Effector memory CD4-positive, alpha-beta T cell (primary cell): Measurements from ENCODE around the gene CTBP2.
"Not testable (repeated sequence)": the region's sequence is repeated elsewhere in the genome, so short reads cannot be mapped to it uniquely, and the experiment has no call there.

Experiments
- DNase-seq, 3 donors: peaks; one replicate each; pipeline ENCODE4 v3.0.0-alpha.2; 2020
- H3K27ac ChIP-seq: 2 replicates; pipeline ENCODE4 v1.7.0; 2013; ENCODE audit warnings: mild to moderate bottlenecking, low read length, moderate library complexity; ENCODE audit not compliant: insufficient read depth, poor library complexity, severe bottlenecking
- H3K27me3 ChIP-seq: replicated peaks from 2 replicates; pipeline ENCODE4 v1.7.0; 2013; ENCODE audit warnings: mild to moderate bottlenecking, low read length; ENCODE audit not compliant: insufficient read depth, control insufficient read depth, poor library complexity, severe bottlenecking
- H3K36me3 ChIP-seq: 2 replicates; pipeline ENCODE4 v1.7.0; 2013; ENCODE audit warnings: mild to moderate bottlenecking, low read length, moderate library complexity; ENCODE audit not compliant: control insufficient read depth, insufficient read depth
- H3K4me1 ChIP-seq: 2 replicates; pipeline ENCODE4 v1.7.0; 2013; ENCODE audit warnings: low read length, mild to moderate bottlenecking; ENCODE audit not compliant: control insufficient read depth, insufficient read depth, poor library complexity, severe bottlenecking
- H3K4me3 ChIP-seq: 2 replicates; pipeline ENCODE4 v1.7.0; 2013; ENCODE audit warnings: low read length, low read depth, mild to moderate bottlenecking; ENCODE audit not compliant: insufficient read depth, poor library complexity, severe bottlenecking
- H3K9me3 ChIP-seq: 2 replicates; pipeline ENCODE4 v1.7.0; 2013; ENCODE audit warnings: mild to moderate bottlenecking, low read length, moderate library complexity; ENCODE audit not compliant: control insufficient read depth

The CTBP2 gene

DNA sequence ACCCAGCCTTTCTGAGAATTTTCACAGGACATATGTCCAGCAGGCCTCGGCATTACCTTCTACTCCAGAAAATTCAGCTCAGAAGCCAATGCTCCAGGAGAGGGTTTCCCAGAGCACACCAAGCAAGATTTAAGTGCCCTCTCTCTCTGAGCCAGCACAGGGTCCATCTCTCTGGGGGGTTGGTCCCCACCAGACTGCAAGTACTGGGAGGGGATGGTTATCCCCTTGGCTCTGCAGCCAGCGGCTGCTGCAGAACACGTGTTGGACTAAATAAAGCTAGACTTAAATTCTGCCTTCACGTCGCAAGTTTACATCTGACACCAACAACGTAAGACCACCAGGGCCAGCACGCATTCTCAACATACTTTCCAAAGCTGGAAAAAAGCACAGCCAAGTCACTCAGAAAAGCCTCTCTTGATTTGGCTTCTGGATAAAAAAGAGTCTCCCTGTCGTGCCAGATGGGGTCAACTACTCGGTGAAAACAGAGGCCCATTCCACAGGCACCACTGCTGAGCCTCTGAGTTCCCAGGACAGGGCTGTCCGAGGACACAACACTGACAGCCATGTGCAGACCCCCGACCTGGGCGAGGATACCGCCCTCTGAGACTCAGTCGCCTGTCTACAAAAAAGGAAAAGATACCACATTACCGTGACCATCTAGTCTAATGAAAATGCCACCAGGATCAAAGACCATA, 77.3 kb downstream of the CTBP2 start:
- Histone ChIP-seq H3K36me3 (no peaks in the 10 kb centered on the region), H3K4me3 (no peak overlapping the region), H3K9me3 (no peaks in the 10 kb centered on the region), H3K27me3 (no peaks in the 10 kb centered on the region), H3K27ac (no peak overlapping the region), H3K4me1 (no peaks in the 10 kb centered on the region)
- DNase-seq = no peak

GRCh38 chr10:125082471-125082870, 77.9 kb downstream of the CTBP2 start:
- not testable (repeated sequence) for H3K9me3 ChIP-seq, H3K36me3 ChIP-seq, DNase-seq, H3K27me3 ChIP-seq, H3K4me3 ChIP-seq, H3K4me1 ChIP-seq, H3K27ac ChIP-seq

DNA sequence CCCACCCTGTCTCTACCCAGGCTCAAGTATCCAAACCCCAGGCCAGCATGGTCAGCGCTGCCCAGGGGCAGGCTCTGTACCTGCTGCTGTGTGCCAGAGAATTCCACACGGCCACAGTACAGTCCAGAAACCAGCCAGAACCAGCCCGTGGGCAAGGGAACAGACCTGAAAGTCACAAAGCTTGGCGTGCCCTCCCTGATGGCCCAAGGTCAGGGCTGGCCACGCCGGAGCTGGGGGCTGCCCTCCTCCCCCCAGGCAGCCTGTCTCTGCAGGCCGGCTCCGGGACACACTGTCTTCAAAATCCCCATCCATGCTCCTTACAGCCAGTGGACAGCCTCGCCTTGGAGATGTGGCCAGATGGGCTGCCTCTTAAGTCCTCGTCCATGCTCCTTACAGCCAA, 78.4 kb downstream of the CTBP2 start:
- Histone ChIP-seq H3K36me3 (no peaks in the 10 kb centered on the region), H3K4me1 (no peaks in the 10 kb centered on the region), H3K27ac (no peak overlapping the region), H3K27me3 (no peaks in the 10 kb centered on the region), H3K4me3 (no peak overlapping the region), H3K9me3 (no peaks in the 10 kb centered on the region)
- DNase-seq = no peak

- DNase-seq = no peak
- H3K27me3 ChIP-seq = no peaks in the 10 kb centered on the region
- H3K4me1 ChIP-seq = no peaks in the 10 kb centered on the region
- no peaks in the 10 kb centered on the region for H3K9me3 ChIP-seq
- H3K36me3 ChIP-seq = no peaks in the 10 kb centered on the region
- H3K27ac ChIP-seq = no peak overlapping the region
- H3K4me3 ChIP-seq = no peak overlapping the region
Observed at GRCh38 chr10:125080984-125081383, 79.4 kb downstream of the CTBP2 start.

- Histone ChIP-seq H3K4me1 (no peaks in the 10 kb centered on the region), H3K4me3 (no peak overlapping the region), H3K36me3 (no peaks in the 10 kb centered on the region), H3K9me3 (no peaks in the 10 kb centered on the region), H3K27me3 (no peaks in the 10 kb centered on the region), H3K27ac (no peak overlapping the region)
- DNase-seq = no peak
Observed at GRCh38 chr10:125080296-125080695, 80.1 kb downstream of the CTBP2 start.

DNA sequence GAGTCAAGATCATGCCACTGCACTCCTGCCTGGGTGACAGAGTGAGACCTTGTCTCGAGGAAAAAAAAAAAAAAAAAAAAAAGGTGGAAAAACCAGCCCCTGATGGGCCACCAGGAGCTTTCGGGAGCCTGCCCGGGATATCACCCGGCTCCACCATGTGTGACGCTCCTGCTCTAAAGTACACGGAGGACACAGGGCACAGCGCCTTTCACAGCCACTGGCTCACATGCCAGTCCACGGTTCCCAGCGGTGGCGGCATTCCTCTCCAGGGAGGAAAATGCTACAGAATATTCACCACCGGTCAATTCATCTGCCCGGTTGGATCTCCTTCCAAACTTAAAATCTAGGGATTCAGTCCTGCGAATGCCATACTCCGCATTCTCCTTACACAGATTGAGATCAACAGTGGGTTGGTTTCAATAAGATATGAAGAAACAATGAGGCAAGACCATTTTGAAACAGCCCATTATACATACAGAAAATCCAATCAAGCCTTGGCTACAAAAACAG, 81.2 kb downstream of the CTBP2 start:
- Histone ChIP-seq H3K4me3 (no peak overlapping the region), H3K4me1 (no peaks in the 10 kb centered on the region), H3K36me3 (no peaks in the 10 kb centered on the region), H3K27me3 (no peaks in the 10 kb centered on the region), H3K9me3 (no peaks in the 10 kb centered on the region), H3K27ac (no peak overlapping the region)
- no peak for DNase-seq

DNA sequence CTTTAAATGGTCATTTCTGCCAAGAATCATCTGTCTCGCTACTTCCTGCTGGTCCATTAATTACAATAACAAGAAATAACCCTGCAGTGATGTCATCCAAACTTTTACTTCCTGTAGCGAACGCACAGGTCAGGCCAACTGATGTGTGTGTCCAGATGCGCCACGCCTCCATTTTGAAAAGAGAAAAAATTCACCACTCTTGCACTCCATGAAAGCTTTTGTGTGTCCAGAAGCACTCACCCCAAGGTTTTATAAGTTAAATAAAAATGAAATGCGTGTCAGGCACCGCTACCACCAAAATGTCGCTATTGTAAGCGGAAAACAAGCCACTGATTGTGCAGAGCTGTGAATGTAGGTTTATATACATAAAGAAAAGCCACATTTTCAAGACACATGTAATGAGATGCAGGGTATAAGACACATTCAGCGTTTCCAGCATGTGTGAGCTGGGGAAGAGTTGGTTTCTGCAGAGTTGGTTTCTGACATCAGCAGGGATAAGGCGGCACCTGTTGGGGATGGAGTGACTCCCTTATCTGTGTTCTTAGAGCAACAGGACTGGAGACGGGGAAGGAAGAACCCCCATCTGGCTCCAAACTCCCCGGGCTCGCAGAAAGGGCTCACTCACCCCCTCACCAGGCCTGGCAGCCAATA, 83.3 kb downstream of the CTBP2 start:
- no peaks in the 10 kb centered on the region for H3K4me1 ChIP-seq
- no peak overlapping the region for H3K27ac ChIP-seq
- no peaks in the 10 kb centered on the region for H3K27me3 ChIP-seq
- H3K9me3 ChIP-seq = no peaks in the 10 kb centered on the region
- H3K36me3 ChIP-seq = no peaks in the 10 kb centered on the region
- H3K4me3 ChIP-seq = no peak overlapping the region
- no peak for DNase-seq

DNA sequence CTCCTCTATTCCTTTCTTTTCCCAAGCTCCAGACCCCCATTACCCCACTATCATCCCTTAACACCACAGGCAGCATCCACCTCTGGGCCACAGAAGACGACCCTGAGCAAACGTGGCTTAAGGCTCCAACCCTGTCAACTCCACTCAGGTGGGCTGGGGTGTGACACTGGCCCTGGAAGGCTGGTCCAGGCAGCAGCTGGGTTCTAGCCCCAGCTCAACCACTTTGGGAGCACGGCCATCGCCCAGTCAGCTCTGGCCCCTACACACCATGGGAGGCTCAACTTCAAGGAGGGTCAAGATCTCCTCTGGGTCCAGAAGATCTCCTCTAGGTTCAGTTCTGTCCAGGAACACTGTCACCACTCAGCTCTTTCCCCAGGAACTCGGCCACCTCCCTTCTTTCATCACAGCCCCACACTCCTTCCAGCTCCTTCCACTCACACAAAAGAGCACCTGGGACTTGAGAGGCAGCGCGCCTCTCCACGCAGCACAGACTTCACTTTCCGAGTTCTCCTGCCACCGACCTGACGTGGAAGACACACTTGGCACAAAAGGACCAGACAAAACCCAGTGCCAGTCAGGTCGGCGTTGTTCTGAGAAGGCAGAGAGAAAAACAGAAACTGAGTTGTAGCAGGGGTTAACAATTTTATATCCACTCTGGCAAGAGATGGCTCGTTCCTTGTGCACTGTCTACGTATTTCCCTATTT, 84.1 kb downstream of the CTBP2 start:
- no peak overlapping the region for H3K4me3 ChIP-seq
- H3K27me3 ChIP-seq = no peaks in the 10 kb centered on the region
- H3K4me1 ChIP-seq = no peaks in the 10 kb centered on the region
- no peaks in the 10 kb centered on the region for H3K9me3 ChIP-seq
- H3K36me3 ChIP-seq = no peaks in the 10 kb centered on the region
- DNase-seq = no peak
- no peak overlapping the region for H3K27ac ChIP-seq

- Histone ChIP-seq H3K27me3 (no peaks in the 10 kb centered on the region), H3K4me1 (no peaks in the 10 kb centered on the region), H3K36me3 (no peaks in the 10 kb centered on the region), H3K9me3 (no peaks in the 10 kb centered on the region), H3K27ac (no peak overlapping the region), H3K4me3 (no peak overlapping the region)
- no peak for DNase-seq
Observed at GRCh38 chr10:125073996-125074395, 86.4 kb downstream of the CTBP2 start.

- H3K4me1 ChIP-seq = no peaks in the 10 kb centered on the region
- H3K36me3 ChIP-seq = no peaks in the 10 kb centered on the region
- DNase-seq = no peak
- no peak overlapping the region for H3K4me3 ChIP-seq
- no peaks in the 10 kb centered on the region for H3K27me3 ChIP-seq
- H3K9me3 ChIP-seq = no peaks in the 10 kb centered on the region
- no peak overlapping the region for H3K27ac ChIP-seq
Observed at GRCh38 chr10:125072794-125073193, 87.6 kb downstream of the CTBP2 start.
